Measurements from ENCODE around the gene ANKRD35.
"Not testable (repeated sequence)": the region's sequence is repeated elsewhere in the genome, so short reads cannot be mapped to it uniquely, and the experiment has no call there.

ANKRD35 gene

DNA sequence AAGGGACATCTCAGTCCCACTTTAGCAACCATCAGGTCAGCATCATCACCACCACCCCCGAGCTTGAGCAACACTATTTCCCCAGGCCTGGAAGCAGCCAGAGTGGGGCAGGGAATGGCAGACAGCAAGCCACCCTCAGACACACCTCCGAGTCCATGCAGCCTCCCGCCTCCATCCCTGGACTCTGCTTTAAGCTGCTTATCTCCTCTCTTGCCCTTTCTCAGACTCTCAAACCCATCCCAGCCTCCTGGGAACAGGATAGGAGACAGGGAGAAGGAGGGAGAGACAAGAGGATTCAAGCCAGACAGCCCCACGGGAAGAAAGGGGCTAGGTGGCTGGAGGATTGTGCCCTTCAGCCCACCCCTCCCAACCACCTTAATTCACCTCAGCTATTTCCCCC lies 28.5 kb downstream of the ANKRD35 start:
- no peak for DNase-seq

DNA sequence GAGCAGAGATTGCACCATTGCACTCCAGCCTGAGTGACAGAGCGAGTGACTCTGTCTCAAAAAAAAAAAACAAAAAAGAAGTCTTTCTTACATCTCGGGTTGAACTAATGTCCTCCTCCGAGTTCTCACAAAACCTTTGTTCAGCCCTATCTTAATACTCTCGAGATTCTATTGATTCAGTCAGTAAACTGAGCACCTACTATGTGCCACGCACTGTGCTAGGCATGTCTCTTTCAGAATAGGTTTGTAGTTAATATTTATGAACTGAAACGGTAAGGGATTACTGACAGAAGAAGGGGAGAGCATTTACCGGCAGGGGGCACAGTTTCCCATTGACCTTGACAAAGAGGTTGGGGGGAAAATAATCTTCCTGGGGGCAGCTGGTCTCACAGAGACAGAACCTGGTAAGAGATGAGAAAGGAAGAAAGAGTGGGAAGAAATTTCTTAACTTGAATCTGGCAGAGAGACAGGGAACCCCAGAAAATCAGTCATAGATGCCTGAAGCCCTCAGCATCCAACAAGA lies 30.2 kb downstream of the ANKRD35 start:
- no peak for DNase-seq

DNA sequence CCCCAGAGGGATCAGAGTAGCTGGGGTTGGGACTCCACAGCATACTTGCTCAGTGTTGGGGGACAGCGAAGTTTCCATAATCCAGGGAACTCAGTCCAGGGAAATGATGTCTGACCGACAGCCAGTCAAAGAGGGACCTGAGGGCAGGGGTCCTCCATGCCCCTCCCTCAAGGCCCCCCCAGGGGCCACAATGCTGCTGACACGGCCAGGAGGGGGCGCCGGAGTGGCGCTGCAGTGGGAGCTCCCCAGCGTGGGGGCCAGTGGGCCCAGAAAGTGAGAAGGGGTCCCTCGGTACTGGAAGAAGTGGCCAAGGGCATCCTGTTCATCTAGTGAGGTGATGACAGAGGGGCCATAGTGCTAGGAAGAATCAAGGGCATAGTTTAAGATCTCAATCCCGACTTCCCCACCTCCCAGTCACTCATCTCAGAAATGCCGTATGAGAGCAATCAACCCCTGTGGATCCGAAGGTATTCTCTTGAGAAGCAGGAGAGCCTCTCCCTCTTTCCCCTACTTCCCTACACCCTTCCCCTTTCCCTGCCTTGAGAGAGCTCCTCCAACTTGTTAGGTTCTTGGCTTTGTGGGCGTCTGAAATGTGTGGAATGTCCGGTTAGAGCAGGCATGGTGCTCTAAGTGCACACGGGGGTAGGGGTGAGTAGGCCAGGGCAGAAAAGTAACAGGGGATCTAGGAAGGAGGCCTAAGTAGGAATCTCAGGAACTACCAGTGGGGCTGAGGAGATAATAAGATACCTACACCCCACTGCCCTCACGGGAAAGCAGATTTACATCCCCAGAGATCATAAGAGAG lies 36.1 kb downstream of the ANKRD35 start:
- no peak for DNase-seq

GRCh38 chr1:145847827-145848226 lies 37.8 kb downstream of the ANKRD35 start:
- DNase-seq, result no peak

GRCh38 chr1:145846201-145846612 lies 39.5 kb downstream of the ANKRD35 start:
- DNase-seq, result peak; percentile 35

GRCh38 chr1:145845514-145846161 lies 40.0 kb downstream of the ANKRD35 start, which contains the start of gene NUDT17:
NUDT17 (plus strand) TSS chr1:145845630; CDS start chr1:145845641, 11 bp downstream.
- DNase-seq, result peak; percentile 75

DNA sequence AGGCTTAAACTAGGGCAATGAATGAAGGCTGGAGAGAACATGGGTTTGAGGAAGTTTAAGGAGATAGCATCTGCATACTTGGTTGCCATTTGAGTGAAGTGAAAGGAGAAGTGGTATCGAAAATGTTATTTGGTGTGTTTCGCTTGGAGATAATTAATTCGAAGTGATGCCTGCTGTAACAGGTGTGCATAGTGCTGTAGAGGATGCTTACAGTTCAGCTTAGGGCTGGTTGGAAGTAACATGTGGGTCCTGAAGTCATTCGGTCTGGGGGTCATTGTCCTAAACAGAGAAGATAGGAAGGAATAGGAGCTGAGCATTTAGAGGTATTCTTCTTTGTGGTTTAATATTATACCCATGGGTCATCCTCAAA lies 40.5 kb downstream of the ANKRD35 start:
- no peak for DNase-seq

DNA sequence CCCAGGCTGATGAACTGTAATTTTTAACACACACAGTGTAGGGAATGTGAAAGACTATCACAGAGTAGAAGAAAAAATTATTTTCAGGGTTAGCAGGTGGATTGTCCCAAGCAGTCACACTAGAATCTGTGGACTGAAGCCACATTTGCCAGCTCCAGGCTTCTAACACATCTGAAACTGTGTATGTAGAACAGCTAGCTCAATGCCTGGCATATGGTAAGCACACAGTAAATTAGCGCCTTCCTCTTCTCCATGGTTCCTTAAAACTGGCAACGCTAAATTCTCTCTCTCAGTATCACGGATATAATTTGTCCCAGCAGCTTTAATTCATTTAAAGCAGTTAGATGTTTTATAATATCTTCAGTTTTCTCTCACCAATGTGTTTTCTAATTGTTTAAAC lies 42.6 kb downstream of the ANKRD35 start:
- DNase-seq, result no peak

DNA sequence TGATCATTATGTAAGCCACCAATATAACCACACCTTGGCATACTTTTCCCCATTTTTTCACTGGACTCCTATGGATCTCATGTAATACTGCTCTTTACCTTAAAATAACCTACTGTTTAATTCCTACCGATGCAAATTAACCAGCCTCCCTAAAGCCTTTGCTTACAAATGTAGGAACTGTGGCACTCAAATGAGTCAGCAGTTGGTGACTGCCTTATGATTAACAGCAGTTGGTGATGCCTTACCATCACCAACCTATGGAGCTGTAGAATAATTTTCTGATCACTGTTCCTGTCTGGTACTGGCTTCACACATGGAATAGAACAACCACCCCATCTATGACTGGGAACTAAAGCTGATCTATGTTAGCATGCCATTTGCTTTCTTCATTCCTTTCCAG lies 48.0 kb downstream of the ANKRD35 start:
- DNase-seq, result no peak

DNA sequence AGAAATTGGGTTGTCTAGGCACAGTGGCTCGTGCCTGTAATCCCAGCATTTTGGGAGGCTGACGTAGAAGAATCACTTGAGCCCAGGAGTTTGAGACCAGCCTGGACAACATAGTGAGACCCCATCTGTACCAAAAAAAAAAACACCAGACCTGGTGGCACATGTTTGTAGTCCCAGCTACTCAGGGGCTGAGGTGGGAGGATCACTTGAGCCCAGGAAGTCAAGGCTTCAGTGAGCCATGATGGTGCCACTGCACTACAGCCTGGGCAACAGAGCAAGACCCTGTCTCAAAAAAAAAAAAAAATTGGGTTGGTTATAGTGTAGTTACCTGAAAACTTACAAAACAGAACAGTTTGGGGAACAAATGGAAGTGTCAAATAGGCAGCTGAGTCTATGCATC lies 54.9 kb downstream of the ANKRD35 start:
- DNase-seq, result not testable (repeated sequence)

- DNase-seq, result no peak
Observed at GRCh38 chr1:145828367-145829026, 57.2 kb downstream of the ANKRD35 start.

DNA sequence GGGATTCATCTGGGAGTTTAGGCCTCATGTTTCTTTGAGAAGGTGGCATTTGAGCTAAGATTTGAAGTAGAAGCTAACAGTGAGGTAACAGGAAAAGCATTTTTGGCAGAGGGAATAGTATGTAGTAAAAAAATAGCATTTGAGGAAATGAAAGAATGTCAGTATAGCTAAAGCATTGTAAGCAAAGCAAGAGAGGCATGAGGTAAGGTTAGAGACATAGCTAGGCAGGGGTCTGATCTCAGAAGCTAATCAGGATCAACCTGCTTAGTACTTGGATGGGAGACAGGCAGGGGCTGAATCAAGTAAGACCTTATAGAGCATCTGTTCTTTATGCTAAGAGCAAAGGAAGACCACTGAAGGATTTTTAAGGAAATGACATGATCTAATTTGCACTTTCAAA lies 57.7 kb downstream of the ANKRD35 start:
- DNase-seq, result no peak

- no peak for DNase-seq
Observed at GRCh38 chr1:145826030-145826429, 59.6 kb downstream of the ANKRD35 start.

- DNase-seq, result no peak
Observed at GRCh38 chr1:145824499-145824842, 61.2 kb downstream of the ANKRD35 start.

- peak; percentile 97 for DNase-seq
Observed at GRCh38 chr1:145823565-145824498, 61.8 kb downstream of the ANKRD35 start, which contains the start of the genes POLR3C and RNF115. POLR3C (plus strand) TSS chr1:145824200; CDS start chr1:145825777, 1,577 bp downstream. RNF115 (minus strand) TSS chr1:145824095; CDS start chr1:145823873, 222 bp downstream.

DNA sequence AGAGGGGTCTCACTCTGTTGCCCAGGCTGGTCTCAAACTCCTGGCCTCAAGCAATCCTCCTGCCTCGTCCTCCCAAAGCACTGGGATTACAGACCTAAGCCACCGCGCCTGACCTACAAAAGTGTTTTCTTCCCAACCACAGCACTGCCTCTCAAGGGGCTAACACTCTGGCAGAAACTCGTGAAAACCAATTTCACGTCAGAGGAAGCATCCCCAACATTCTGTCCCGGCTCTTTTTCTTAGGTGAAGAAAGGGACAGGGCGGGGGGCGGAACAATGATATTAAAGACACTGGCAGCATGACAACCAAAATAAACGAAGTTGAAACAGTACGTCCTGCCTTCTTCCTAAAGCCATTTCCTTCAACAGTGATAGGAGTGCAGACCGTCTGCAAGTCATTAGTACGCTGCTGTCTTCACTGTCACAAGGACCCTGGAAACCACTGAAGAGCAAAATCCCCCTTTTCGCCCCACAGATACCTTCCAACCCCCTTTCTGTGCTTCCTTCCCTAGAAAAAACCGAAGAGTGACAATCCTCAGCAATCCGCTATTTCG lies 62.8 kb downstream of the ANKRD35 start:
- not testable (repeated sequence) for DNase-seq

GRCh38 chr1:145818095-145818494 lies 67.6 kb downstream of the ANKRD35 start:
- DNase-seq, result not testable (repeated sequence)

All from NCI-H2227 treated with DMSO at 0.1 percent for 48 hours (cell line).